Hepatocyte (in vitro differentiated cells): Measurements from ENCODE around the gene PTPN18.

Experiments
- EZH2 ChIP-seq: fragments of 200-600 bp; sonication (generic); IDR thresholded peaks from 2 replicates; pipeline ENCODE4 v1.6.1; 2016; ENCODE audit warnings: antibody characterized with exemption, mild to moderate bottlenecking, borderline replicate concordance
- EZH2phosphoT487 ChIP-seq: fragments of 200-600 bp; sonication (generic); IDR thresholded peaks from one replicate; pipeline ENCODE4 v1.6.1; 2018; ENCODE audit warnings: antibody characterized with exemption, mild to moderate bottlenecking, low read depth, moderate library complexity; ENCODE audit not compliant: unreplicated experiment, severe bottlenecking
- TF ChIP-seq, protein P1 (sequence below): fragments of 200-600 bp; sonication (generic); IDR thresholded peaks from 2 replicates; pipeline ENCODE4 v1.5.1; 2016; ENCODE audit warnings: antibody characterized with exemption, mild to moderate bottlenecking; ENCODE audit not compliant: poor library complexity

DNA sequence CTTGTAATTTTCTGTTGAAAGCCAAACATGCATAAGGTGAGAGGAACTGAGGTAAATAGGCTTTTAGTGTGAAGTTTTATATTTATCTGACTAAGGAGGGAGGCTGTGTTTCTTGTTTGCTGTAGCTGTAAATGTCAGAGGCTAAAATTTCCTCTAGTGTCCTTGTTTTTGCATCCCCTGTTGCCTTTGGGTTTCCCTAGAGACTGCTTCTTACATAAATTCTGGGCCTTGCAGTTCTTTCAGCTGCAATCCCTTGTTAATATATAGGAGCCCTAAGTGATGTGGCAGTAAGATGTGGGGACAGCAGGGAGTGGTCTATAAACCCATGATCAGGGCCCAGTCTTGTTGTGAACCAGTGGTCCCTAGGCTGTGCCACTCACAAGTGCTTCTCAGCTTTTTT lies 20.6 kb upstream of the PTPN18 start:
- TF ChIP-seq, protein P1, sequence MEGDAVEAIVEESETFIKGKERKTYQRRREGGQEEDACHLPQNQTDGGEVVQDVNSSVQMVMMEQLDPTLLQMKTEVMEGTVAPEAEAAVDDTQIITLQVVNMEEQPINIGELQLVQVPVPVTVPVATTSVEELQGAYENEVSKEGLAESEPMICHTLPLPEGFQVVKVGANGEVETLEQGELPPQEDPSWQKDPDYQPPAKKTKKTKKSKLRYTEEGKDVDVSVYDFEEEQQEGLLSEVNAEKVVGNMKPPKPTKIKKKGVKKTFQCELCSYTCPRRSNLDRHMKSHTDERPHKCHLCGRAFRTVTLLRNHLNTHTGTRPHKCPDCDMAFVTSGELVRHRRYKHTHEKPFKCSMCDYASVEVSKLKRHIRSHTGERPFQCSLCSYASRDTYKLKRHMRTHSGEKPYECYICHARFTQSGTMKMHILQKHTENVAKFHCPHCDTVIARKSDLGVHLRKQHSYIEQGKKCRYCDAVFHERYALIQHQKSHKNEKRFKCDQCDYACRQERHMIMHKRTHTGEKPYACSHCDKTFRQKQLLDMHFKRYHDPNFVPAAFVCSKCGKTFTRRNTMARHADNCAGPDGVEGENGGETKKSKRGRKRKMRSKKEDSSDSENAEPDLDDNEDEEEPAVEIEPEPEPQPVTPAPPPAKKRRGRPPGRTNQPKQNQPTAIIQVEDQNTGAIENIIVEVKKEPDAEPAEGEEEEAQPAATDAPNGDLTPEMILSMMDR, result no peak
- TF ChIP-seq EZH2 (no peak), EZH2phosphoT487 (no peak)
